ENCODE results near the gene MYO9A.

- TF ChIP-seq CTCF (IDR thresholded peaks at IDR 0.05) (no peak), EZH2 (IDR thresholded peaks at IDR 0.05; ENCODE audit: borderline replicate concordance, insufficient read depth, low read depth, low read length, poor library complexity, severe bottlenecking) (no peak)
Measured at GRCh38 chr15:72060687-72061250, 57.2 kb downstream of the MYO9A start.

All from B cell (primary cell).